Activated CD8-positive, alpha-beta memory T cell treated with anti-CD3 and anti-CD28 coated beads for 4 hours (primary cell): ENCODE measurements around the gene CHORDC1.
A peak's percentile ranks its signal among the peaks of the same experiment; 100 is the strongest.
"Not testable (repeated sequence)": the region's sequence is repeated elsewhere in the genome, so short reads cannot be mapped to it uniquely, and the experiment has no call there.

ENCODE experiments used
- DNase-seq, 2 donors: peaks; one replicate each; pipeline ENCODE4 v3.0.0-alpha.2; 2020; ENCODE audit warnings: low read depth in 2 of 2

Gene CHORDC1

DNA sequence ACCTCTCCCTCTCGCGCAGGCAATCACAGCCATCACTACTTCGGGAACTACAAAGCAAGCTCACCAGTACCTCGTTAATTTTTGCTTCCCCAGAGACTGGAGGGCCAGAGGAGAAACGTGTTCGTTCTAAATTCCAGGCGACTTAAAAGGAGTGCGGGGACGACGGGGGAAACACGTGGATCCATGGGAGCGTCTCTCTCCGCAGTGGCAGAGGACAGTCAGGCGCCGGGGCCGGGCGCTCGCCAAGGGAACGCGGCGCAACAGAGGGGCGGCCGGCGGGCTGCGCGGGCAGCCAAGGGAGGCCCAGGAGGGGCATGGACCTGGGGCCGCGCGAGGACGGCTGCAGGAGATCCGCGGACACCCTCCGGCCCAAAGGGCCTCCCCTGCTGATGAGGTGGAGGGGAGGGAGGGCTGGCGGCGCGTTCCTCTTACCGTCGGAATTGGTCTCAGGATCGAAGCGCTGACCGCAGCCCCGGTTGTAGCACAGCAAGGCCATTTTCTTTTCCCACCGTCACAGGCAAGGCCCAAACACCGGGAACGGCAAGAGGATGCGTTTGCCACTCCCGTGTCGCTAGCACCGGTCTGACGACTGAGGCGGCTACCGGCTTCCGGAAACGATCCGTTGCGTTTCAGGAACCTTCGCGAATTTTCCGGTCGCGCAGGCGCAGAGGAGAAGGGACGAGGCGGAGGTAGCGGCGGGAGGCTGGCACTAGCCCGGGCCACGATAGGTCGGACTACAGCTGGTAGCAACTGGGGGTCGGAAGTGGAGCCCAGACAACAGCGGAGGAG lies at the start of gene CHORDC1:
Gene CHORDC1 (minus strand): TSS at position 591 of the 789 bp plus-strand sequence. CDS start 95 bp downstream, at position 496.
- peak; percentile 90 to 91 for DNase-seq

DNA sequence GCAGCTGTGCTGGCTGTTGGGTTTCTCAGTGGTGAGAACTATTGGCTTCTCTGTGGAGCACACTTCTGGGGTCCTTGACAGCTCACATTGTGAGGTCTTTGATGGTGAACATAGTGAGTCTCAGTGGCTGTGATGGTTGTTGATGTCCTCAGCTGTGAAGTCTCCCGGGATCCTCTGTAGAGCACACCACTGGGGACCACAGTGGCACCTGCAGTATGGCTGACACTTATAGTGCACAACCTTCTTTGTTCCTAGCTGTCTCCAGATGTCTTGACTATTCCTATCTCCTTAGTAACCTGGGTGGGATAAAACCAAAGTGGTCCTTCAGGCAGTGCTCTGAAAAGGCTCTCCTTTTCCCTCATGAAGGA lies 34.3 kb upstream of the CHORDC1 start:
- DNase-seq, result no peak

DNA sequence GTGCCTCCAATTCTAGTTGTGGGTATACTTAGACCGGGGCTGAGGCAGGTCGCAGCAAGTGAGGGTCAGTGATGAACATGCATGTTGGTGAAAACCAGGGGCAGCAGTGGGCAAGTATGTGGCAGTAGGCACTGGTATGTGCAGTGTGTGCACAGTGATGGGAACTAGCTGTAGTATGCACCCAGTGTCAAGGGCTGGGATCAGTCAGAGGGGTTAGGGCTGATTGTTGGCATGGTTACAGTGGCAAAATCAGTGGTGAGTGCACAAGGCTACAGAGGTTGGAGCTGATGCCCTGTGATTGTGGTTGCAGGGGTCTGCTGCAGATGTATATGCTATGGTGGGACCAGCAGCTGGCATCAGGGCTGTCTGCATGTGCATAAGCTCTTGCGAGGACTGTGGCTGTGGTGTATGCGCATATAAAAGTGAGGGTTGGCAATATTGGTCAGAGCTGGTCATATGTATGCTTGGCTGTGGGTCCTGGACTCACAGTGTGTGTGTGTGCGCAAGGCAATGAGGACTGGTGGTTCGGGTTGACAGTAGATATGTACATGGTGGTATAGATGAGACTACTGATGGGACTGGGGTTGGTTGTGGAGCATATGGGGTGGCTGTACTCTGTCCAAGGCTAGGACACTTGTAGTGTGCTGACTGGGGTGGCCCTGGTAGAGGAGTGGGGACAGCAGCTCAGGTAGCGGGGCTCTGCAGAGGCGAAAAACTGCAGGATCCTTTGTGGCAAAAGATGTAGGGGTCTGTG lies 33.7 kb upstream of the CHORDC1 start:
- DNase-seq, result no peak

DNA sequence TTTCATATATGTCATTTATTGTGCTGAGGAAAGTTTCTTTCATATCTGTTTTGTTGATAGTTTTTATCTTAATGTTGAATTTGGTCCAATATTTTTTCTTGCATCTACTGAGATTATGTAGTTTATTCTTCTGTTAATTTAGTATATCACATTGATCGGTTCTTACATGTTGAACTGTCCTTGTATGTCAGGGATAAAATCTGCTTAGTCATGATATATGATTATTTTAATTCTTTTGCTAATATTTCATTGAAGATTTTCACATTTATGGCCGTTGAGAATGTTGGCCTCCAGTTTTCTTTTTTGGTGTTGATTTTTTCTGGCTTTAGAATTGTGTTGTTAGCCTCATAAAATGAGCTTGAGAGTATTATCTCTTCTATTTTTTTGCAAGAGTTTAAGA lies 31.2 kb upstream of the CHORDC1 start:
- no peak for DNase-seq

DNA sequence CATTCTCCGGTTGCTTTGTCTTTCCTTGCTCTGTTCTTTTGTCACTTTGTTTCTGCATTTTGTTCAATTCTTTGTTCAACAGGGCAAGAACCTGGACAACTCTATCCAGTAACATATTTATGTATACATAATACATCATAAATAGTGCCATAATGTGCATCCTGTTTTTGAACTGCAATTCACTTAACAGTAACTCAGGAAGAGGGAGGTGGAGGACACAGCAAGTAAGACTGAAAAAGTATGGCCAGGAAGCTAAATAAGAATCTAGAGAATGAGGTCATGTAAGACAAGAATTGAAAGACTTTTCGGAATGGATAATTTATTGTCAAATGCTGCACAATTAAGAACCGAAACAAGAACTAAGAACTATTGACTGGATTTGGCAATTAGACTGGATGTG lies 29.2 kb upstream of the CHORDC1 start:
- DNase-seq, result no peak

DNA sequence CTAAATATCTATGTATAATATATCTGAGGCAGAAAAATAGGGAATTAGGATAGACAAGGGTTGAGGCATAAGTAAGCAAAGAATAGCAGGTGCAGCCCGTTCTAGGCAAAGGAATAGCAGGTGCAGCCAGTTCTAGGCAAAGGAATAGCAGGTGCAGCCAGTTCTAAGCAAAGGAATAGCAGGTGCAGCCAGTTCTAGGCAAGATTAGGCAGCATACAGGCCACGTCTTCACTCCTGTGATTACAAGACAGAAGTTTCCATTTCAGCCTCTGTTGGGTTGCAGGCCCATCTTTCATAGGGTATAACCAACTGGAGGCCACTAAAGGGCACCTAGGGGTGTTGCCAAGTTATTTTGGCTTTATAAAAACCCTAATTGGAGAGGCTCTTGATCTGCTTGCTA lies 28.8 kb upstream of the CHORDC1 start:
- no peak for DNase-seq

DNA sequence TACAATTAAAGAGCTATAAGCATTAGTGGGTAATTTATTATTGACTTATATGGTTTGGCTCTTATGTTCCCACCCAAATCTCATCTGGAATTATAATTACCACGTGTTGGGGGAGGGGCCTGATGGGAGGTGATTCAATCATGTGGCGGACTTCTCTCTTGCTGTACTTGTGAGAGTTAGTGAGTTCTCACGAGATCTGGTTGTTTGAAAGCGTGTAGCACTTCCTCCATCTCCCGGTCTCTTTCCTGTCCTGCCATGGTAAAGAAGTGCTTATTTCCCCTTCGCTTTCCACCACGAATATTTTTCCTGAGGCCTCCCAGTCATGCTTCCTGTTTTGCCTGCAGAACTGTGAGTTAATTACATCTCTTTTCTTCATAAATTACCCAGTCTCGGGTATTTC lies 28.1 kb upstream of the CHORDC1 start:
- no peak for DNase-seq

DNA sequence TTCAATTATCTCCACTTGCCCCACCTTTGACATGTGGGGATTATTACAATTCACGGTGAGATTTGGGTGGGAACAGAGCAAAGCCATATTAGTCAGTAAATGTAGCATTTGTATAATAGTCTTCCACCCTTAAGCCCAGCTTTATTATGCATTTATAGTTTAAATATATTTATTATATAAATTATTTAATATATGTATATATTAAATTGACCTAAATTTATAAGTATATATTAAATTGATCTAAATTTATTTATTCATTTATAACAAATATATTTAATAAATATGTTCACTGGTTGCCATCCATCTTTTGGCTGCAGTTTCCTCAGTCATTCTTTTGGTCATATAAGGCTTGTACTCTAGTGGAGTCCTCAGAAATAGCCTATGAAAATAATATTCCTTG lies 23.6 kb upstream of the CHORDC1 start:
- DNase-seq, result no peak

DNA sequence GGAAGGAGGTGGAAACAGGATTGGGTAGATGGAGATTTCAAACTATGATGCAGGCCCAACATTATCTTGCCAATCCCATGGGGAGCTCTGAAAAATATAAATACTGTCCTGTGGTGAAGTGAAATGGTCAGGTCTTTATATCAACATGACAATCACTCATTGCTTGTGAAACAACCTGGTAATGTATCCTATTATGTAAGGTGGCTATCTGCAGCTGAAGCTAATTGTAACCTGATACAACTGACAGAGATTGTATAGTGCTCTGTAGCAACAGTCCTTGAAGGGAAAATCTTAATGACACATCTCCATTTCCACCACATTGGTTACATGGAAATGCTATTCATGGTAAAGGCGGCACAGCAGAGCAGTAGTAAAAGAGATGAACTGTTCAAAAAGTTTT lies 20.7 kb upstream of the CHORDC1 start:
- no peak for DNase-seq

DNA sequence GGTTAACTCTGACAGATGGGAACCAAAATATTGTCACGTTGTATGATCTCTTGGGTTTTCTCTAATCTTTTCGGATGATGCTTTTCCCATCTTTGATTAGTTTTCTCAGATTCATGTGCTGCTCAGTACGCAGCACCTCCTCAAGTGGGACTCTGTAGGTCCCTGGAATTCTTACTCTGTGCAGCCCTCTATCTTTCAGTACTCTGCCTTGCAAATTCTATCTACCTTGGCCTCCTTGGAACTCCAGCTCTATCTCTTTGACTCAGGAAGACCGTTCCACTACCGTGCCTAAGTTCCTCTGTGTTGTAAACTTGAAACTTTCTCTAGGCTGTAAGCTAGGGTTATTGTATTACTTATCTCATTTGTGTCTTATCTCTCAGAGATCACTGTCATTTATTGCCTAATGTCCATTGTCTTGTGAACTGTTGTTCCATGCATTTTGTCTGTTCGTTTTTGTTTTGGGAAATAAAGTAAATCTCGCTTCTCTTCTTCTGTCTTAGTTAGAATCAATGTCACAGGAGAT lies 20.1 kb upstream of the CHORDC1 start:
- DNase-seq, result no peak

DNA sequence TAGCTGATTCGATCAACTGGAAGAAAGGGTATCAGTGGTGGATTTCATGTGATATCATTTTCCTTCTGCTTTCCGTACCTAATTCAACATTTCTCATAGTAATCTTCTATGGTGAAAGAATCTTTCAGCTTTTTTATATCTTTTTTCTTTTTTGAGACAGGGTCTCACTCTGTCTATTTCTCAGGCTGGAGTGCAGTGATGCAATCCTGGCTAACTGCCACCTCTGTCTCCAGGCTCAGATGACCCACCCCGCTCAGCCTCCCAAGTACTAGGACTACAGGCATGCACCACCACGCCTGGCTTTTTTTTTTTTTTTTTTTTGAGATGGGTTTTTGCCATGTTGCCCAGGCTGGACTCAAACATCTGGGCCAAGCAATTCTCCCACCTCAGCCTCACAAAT lies 18.6 kb upstream of the CHORDC1 start:
- DNase-seq, result no peak

DNA sequence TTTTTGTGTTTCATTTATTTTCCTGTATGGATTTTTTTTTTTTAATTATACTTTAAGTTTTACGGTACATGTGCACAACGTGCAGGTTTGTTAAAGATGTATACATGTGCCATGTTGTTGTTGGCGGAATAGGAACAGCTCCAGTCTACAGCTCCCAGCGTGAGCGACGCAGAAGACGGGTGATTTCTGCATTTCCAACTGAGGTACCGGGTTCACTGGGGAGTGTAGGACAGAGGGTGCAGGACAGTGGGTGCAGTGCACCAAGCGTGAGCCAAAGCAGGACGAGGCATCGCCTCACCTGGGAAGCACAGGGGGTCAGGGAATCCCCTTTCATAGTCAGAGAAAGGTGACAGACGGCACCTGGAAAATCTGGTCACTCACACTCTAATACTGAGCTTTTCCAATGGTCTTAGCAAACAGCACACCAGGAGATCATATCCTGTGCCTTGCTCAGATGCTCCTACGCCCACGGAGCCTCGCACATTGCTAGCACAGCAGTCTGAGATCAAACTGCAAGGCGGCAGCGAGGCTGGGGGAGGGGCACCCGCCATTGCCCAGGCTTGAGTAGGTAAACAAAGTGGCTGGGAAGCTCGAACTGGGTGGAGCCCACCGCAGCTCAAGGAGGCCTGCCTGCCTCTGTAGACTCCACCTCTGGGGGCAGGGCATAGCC lies 17.3 kb upstream of the CHORDC1 start:
- DNase-seq, result not testable (repeated sequence)

DNA sequence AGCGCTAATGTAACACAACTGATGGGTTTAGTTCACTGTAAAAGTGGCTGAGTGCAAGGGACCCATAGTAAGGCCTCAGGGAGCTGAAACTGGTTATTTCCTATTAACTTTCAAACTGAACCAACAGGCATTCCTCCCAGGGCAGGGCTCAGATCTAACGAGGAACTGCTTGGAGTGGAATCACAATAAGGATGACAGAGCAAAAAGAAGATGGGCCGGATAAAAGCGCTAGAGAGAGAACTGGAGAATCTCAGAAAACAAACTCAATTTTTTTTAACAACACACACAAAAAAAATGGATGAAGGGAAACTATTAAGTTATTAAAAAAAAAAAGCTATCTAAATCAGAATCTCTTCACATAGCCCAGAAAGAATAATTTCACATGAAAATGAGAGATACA lies 14.2 kb upstream of the CHORDC1 start:
- no peak for DNase-seq

DNA sequence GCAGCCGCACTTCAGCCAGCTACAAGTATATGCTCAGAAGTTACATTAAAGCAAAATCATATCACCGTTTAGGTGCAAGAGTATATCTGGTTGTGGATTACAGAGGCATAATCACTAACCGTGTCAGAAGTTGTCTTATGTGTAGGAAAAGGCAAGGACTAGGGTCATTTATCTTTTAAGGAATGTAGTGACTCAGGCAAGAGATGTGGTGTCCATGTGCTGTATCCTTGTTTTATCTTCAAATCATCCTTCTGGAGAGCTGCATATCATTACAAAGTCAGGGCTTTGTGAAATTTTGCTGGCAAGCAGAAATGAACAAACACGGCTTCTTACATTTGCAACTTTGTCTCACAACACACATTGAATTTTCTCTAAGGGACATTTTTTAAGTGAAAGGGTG lies 12.7 kb upstream of the CHORDC1 start:
- DNase-seq, result no peak

DNA sequence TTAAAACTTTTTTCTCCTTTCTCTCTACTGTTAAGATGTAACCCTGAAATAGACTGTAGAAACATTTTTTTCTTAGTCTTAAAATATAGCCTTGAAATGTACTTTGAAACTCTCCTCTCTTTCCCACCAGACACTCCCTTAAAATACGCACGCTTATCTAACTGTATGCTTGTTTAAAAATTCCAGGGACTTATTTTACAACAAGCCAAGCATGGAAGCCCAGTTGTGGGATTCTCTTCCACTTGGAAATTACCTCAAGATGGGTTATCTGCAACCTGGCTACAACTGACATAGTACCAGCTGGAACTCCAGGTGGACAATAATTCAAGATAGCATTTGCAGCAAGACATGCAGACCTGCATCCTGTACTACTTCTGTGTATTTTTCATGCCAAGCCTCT lies 12.1 kb upstream of the CHORDC1 start:
- DNase-seq, result no peak

DNA sequence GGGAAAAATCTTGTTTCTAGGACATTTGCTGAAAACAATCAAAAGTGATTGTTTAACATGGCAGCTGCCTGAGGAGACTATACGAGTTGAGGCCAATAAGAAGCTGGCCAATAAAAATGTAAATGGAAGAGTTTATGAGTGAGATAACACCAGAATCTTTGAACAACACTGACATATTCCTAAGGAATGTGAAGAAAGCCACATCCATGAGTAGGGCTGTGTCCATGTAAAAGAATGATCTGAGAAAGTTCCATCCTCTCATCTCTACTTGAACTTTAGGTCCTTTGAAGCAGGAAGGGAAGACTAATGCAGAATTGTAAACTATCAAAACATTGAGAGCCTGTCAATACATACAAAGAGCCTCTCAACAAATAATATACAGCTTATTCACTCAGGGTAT lies 6.9 kb upstream of the CHORDC1 start:
- DNase-seq, result no peak

DNA sequence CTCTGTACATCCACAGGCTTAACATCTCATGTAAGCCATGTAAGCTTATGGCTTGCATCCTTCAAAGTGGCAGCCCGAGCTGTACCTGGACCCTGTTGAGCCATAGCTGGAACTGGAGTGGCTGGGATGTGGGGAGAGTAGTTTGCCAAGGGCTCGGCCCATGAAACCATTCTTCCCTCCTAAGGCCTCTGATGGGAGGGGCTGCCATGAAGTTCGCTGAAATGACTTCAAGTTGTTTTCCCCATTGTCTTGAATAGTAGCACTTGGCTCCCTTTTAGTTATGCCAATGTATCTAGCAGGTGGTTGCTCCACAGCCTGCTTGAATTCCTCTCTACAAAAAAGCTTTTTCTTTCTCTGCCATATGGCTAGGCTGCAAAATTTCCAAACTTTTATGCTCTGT lies 5.2 kb upstream of the CHORDC1 start:
- no peak for DNase-seq

DNA sequence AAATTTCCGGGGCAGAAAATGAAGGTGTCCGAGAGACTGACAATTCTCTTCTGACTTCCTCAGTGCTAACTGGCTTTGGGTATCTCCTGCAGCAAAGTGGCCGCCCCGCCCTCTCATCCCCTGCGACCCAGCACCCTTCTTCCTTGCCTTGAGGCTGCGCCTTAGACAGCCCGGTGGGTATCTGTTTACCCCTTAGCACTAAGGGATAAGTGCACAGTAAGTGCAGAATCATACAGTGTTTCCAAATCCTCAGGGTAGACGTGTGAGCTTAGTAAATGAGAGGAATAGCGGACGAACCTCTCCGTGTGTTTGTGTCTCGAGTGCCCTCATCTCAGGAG lies 368 bp upstream of the CHORDC1 start:
- no peak for DNase-seq

DNA sequence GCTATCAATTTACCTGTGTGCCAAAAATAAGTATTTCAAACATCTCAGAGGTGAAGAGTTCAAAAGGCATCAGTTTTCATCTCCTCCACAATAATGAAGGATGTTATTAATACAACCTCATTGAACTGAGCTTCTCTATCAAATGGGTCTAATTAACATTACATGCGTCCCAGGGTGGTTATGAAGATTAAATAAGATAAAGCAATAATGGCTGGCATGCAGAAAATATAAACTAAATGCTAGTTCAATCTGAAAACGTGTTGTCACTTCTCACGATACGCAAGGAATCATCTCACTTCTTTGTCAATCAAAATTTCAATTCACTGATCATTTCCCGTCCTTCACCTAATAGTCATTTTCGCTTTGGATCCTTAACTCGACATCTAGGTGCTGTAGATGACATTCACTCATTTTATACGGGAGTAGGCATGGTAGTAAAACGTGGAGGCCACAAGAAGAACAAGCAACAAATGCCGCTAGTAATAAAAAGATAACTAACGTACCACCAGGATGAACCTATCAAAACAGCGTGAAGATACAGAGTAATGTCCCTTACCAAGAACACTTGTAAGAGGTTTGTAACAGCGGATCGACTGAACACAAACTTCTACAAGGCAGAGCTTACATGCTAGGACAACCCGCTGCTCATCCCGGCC lies 918 bp downstream of the CHORDC1 start:
- DNase-seq, result no peak

DNA sequence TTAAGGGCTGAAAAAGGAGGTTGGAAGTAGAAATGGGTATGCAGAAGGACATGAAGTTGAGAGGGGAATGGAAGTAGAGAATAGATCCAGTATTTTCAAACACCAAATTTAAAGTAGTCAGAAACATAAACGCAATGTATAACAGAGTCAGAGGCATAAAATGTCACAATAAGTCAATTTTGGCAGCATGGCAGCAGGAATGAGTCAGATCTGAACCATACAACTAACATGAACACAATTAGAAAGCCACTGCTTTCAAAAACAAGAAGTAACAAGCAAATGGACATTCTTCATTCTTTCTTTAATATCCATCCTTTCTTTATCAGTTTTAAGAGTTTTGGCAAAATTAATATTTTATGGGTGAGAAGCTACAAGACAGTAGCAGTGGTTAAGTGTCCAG lies 2.5 kb downstream of the CHORDC1 start:
- DNase-seq, result no peak

DNA sequence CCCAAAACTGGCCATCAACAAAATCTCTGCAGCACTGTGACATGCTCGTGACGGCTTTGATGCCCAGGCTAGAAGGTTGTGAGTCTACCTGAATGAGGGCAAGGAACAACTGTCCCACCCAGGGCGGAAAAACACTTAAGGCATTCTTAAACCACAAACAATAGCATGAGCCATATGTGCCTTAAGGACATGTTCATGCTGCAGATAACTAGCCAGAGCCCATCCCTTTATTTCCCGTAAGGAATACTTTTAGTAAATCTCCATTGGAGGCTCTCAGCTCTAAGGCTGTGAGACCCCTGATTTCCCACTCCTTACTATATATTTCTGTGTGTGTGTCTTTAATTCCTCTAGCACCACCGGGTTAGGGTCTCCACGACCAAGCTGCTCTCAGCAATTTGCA lies 3.4 kb downstream of the CHORDC1 start:
- no peak for DNase-seq

DNA sequence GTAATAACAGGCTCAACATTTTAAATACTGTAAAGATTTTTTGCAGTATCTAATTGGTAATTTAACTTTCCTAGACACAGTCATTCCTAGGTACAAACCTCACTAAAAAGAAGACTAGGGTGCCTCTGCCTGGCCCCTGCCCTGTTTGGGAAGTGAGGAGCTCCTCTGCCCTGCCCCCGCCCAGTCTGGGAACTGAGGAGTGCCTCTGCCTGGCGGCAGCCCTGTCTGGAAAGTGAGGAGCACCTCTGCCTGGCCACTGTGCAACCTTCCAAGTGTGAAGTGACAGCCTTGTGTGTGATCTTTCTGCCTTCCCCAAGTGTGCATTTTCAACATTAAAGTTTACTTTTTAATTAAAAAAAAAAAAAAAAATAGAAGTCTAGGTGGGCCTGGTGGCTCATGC lies 4.2 kb downstream of the CHORDC1 start:
- DNase-seq, result no peak
